H9 (cell line): ENCODE measurements around the gene SCN5A. TPM values are rescaled to one million over a fixed set of nuclear protein-coding genes. Genes with fewer than 3 reads are reported as not detected.
A peak's percentile ranks its signal among the peaks of the same experiment; 100 is the strongest.

ENCODE experiments used
- DNase-seq: peaks from one replicate; pipeline ENCODE4 v3.0.0-alpha.2; 2017
- H2AFZ ChIP-seq: one replicate; pipeline ENCODE4 v1.6.1; 2013; ENCODE audit warnings: mild to moderate bottlenecking, low read length, control low read depth, moderate library complexity
- H2AK5ac ChIP-seq: 2 replicates; pipeline ENCODE4 v1.6.1; 2013; ENCODE audit warnings: low read length, control low read depth, mixed read lengths; ENCODE audit not compliant: insufficient read length
- H2BK120ac ChIP-seq: one replicate; pipeline ENCODE4 v1.6.1; 2013; ENCODE audit warnings: low read depth, mild to moderate bottlenecking, low read length, control low read depth, inconsistent platforms; ENCODE audit not compliant: poor library complexity, severe bottlenecking
- H2BK12ac ChIP-seq: 2 replicates; pipeline ENCODE4 v1.6.1; 2013; ENCODE audit warnings: low read length, control low read depth, mixed read lengths, low read depth; ENCODE audit not compliant: insufficient read length
- H2BK15ac ChIP-seq: 2 replicates; pipeline ENCODE4 v1.6.1; 2013; ENCODE audit warnings: low read depth, low read length, control low read depth
- H2BK20ac ChIP-seq: one replicate; pipeline ENCODE4 v1.6.1; 2013; ENCODE audit warnings: low read depth, mild to moderate bottlenecking, low read length, control low read depth, inconsistent platforms; ENCODE audit not compliant: poor library complexity, severe bottlenecking
- H2BK5ac ChIP-seq: 2 replicates; pipeline ENCODE4 v1.6.1; 2013; ENCODE audit warnings: low read length, control low read depth, mixed read lengths; ENCODE audit not compliant: insufficient read length
- H3K14ac ChIP-seq: 2 replicates; pipeline ENCODE4 v1.6.1; 2013; ENCODE audit warnings: low read length, control low read depth; ENCODE audit not compliant: insufficient read depth
- H3K18ac ChIP-seq: 2 replicates; pipeline ENCODE4 v1.6.1; 2013; ENCODE audit warnings: low read depth, mild to moderate bottlenecking, mixed read lengths, low read length, control low read depth; ENCODE audit not compliant: insufficient read length
- H3K23ac ChIP-seq: 2 replicates; pipeline ENCODE4 v1.6.1; 2013; ENCODE audit warnings: low read length, control low read depth, mixed read lengths, low read depth; ENCODE audit not compliant: insufficient read length
- H3K23me2 ChIP-seq: 2 replicates; pipeline ENCODE4 v1.6.1; 2013; ENCODE audit warnings: low read depth, mild to moderate bottlenecking, mixed read lengths, low read length, control low read depth; ENCODE audit not compliant: insufficient read length, poor library complexity, severe bottlenecking
- H3K27ac ChIP-seq: 2 replicates; pipeline ENCODE4 v1.5.1; 2013; ENCODE audit warnings: low read length, control low read depth, mixed read lengths, low read depth; ENCODE audit not compliant: insufficient read length
- H3K27me3 ChIP-seq: 2 replicates; pipeline ENCODE4 v1.6.1; 2013; ENCODE audit warnings: low read length, control low read depth, inconsistent platforms; ENCODE audit not compliant: insufficient read depth
- H3K4ac ChIP-seq: 2 replicates; pipeline ENCODE4 v1.6.1; 2013; ENCODE audit warnings: low read depth, mild to moderate bottlenecking, control low read depth, inconsistent platforms, low read length, moderate library complexity
- H3K4me1 ChIP-seq: 2 replicates; pipeline ENCODE4 v1.6.1; 2013; ENCODE audit warnings: low read length, control low read depth, inconsistent platforms; ENCODE audit not compliant: insufficient read depth
- H3K4me2 ChIP-seq: 2 replicates; pipeline ENCODE4 v1.6.1; 2013; ENCODE audit warnings: low read length, control low read depth, mixed read lengths; ENCODE audit not compliant: insufficient read length, insufficient read depth
- H3K56ac ChIP-seq: 2 replicates; pipeline ENCODE4 v1.6.1; 2013; ENCODE audit warnings: low read depth, mild to moderate bottlenecking, mixed read lengths, low read length, control low read depth; ENCODE audit not compliant: insufficient read length
- H3K79me1 ChIP-seq: 2 replicates; pipeline ENCODE4 v1.6.1; 2013; ENCODE audit warnings: low read depth, mild to moderate bottlenecking, moderate library complexity, low read length, control low read depth, inconsistent platforms; ENCODE audit not compliant: insufficient read depth, poor library complexity, severe bottlenecking
- H3K79me2 ChIP-seq: 2 replicates; pipeline ENCODE4 v1.6.1; 2013; ENCODE audit warnings: low read length, control low read depth, inconsistent platforms; ENCODE audit not compliant: insufficient read depth
- H3K9ac ChIP-seq: 2 replicates; pipeline ENCODE4 v1.6.1; 2013; ENCODE audit warnings: low read length, control low read depth, mixed read lengths; ENCODE audit not compliant: insufficient read length; ENCODE audit errors: extremely low read depth
- H3K9me3 ChIP-seq: one replicate; pipeline ENCODE4 v1.6.1; 2013; ENCODE audit warnings: low read depth, low read length, inconsistent platforms; ENCODE audit not compliant: control insufficient read depth
- H3T11ph ChIP-seq: one replicate; pipeline ENCODE4 v1.6.1; 2013; ENCODE audit warnings: mild to moderate bottlenecking, low read length, control low read depth, inconsistent platforms
- H4K20me1 ChIP-seq: one replicate; pipeline ENCODE4 v1.6.1; 2013; ENCODE audit not compliant: control insufficient read depth, insufficient read length, insufficient read depth
- H4K5ac ChIP-seq: 2 replicates; pipeline ENCODE4 v1.6.1; 2013; ENCODE audit warnings: low read depth, mild to moderate bottlenecking, mixed read lengths, low read length, control low read depth; ENCODE audit not compliant: insufficient read length
- H4K8ac ChIP-seq: replicated peaks from 2 replicates; pipeline ENCODE4 v1.6.1; 2013; ENCODE audit warnings: low read length, control low read depth, mixed read lengths, low read depth; ENCODE audit not compliant: insufficient read length
- H4K91ac ChIP-seq: 2 replicates; pipeline ENCODE4 v1.6.1; 2013; ENCODE audit warnings: low read depth, mild to moderate bottlenecking, moderate library complexity, mixed read lengths, low read length, control low read depth; ENCODE audit not compliant: insufficient read length
- H3K27ac Mint-ChIP-seq, 3 experiments: 2 replicates in 2 of 3; 3 replicates in 1 of 3; pipeline ENCODE4 v1.8.0; 2020 to 2021; ENCODE audit warnings: mixed read lengths in 3 of 3, mild to moderate bottlenecking in 1 of 3, moderate library complexity in 1 of 3
- H3K27me3 Mint-ChIP-seq: 2 replicates; pipeline ENCODE4 v1.8.0; 2021; ENCODE audit warnings: low read depth, mild to moderate bottlenecking, moderate library complexity, mixed read lengths
- H3K36me3 Mint-ChIP-seq, 3 experiments: 2 replicates in 2 of 3; 3 replicates in 1 of 3; pipeline ENCODE4 v1.8.0; 2020 to 2021; ENCODE audit warnings: low read depth in 3 of 3, mixed read lengths in 3 of 3; ENCODE audit not compliant: insufficient read depth in 1 of 3
- H3K4me1 Mint-ChIP-seq, 2 experiments: 2 replicates each; pipeline ENCODE4 v1.8.0; 2020; ENCODE audit warnings: mixed read lengths in 2 of 2
- H3K4me3 Mint-ChIP-seq, 2 experiments: 2 replicates in 1 of 2; 3 replicates in 1 of 2; pipeline ENCODE4 v1.8.0; 2020 to 2021; ENCODE audit warnings: mild to moderate bottlenecking in 2 of 2, mixed read lengths in 2 of 2, moderate library complexity in 1 of 2
- H3K9me3 Mint-ChIP-seq, 2 experiments: 2 replicates in 1 of 2; 3 replicates in 1 of 2; pipeline ENCODE4 v1.8.0; 2020; ENCODE audit warnings: mild to moderate bottlenecking in 2 of 2, mixed read lengths in 2 of 2, moderate library complexity in 1 of 2
- WGBS: extraction: QIAGEN DNeasy Blood & Tissue Kit; methylation state at CpG from one replicate; pipeline ENCODE4 v1.1.7; 2013; ENCODE audit warnings: missing lambda C conversion rate, low lambda C conversion rate, mixed read lengths; ENCODE audit not compliant: insufficient read length; ENCODE audit errors: extremely low coverage; 5-methylcytosine and 5-hydroxymethylcytosine counted together
- total RNA-seq: library from RNA; stranded (reverse); gene quantifications from 2 replicates; pipeline ENCODE4 v1.2.1, GENCODE V29; 2021
- TF ChIP-seq, protein P1 (sequence below): fragments of 200-600 bp; sonication (generic); conservative IDR thresholded peaks from 3 replicates; pipeline ENCODE4 v1.8.0; 2021; ENCODE audit warnings: antibody characterized with exemption, mild to moderate bottlenecking

The SCN5A gene
- total RNA-seq, 1 experiment from 2014 or later: 6.5 TPM

DNA sequence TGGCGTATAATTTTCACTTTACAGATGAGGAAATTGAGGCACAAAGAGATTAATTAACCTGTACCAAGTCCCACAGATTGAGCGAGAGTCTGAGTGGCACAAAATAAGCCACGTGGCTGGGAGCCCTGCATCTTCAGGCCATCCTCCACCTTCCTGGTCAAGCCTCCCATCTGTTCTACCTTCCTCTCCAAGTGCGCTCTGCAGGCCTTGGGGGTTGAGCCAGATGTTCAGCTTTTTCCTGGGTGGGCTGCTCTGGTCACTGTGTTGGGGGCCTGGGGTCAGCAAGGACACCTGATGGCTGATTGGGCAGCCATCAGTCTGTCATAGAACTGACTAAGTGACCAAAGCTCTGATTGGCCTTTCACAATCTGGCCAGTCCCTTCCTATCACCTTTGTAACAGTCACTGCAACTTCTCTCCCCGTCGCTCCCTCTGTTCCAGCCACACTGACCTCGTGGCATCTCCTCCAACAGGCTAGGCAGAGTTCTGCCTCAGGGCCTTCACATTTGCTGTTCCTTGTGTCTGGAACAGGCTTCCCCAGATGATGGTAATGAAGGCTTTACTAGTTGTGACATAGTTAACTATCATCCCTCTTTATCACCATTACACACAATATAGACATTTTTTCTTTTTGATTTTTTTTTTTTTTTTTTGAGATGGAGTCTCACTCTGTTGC, 46.8 kb downstream of the SCN5A start:
- no peak overlapping the region for H3K27ac ChIP-seq
- no peak overlapping the region for H3K18ac ChIP-seq
- WGBS: no CpG with 5 or more reads among the region's 7 CpGs
- H3K14ac ChIP-seq: no peak overlapping the region
- no peaks in the 10 kb centered on the region for H3K9me3 ChIP-seq
- H3K4ac ChIP-seq: no peak overlapping the region
- no peak overlapping the region for H2AFZ ChIP-seq
- no peak for DNase-seq
- no peak overlapping the region for H2AK5ac ChIP-seq
- H3T11ph ChIP-seq: no peak overlapping the region
- no peak overlapping the region for H3K4me2 ChIP-seq
- no peaks in the 10 kb centered on the region for H3K79me2 ChIP-seq
- no peak overlapping the region for H3K9ac ChIP-seq
- Mint-ChIP-seq H3K27me3 (no peaks in the 10 kb centered on the region; the same call in 1 of the 2 replicates), H3K27ac (peak overlapping the region in 1 of 3 experiments; percentile 74; a peak in 1 of 7 replicates), H3K4me3 (no peak overlapping the region), H3K36me3 (peaks cover 10 to 21% (median 16%) of the 10 kb centered on the region in 3 experiments; a peak in 6 of 7 replicates), H3K4me1 (peaks cover 12 to 22% of the 10 kb centered on the region in 2 experiments), H3K9me3 (peaks cover 0 to 4% of the 10 kb centered on the region in 2 experiments; a peak in 4 of 5 replicates)
- H2BK120ac ChIP-seq: no peak overlapping the region
- no peak overlapping the region for H4K8ac ChIP-seq
- H4K20me1 ChIP-seq: no peaks in the 10 kb centered on the region
- H3K23me2 ChIP-seq: no peaks in the 10 kb centered on the region
- no peak overlapping the region for H3K23ac ChIP-seq
- H2BK12ac ChIP-seq: no peak overlapping the region
- H3K56ac ChIP-seq: no peak overlapping the region
- H4K91ac ChIP-seq: no peak overlapping the region
- TF ChIP-seq, protein P1, sequence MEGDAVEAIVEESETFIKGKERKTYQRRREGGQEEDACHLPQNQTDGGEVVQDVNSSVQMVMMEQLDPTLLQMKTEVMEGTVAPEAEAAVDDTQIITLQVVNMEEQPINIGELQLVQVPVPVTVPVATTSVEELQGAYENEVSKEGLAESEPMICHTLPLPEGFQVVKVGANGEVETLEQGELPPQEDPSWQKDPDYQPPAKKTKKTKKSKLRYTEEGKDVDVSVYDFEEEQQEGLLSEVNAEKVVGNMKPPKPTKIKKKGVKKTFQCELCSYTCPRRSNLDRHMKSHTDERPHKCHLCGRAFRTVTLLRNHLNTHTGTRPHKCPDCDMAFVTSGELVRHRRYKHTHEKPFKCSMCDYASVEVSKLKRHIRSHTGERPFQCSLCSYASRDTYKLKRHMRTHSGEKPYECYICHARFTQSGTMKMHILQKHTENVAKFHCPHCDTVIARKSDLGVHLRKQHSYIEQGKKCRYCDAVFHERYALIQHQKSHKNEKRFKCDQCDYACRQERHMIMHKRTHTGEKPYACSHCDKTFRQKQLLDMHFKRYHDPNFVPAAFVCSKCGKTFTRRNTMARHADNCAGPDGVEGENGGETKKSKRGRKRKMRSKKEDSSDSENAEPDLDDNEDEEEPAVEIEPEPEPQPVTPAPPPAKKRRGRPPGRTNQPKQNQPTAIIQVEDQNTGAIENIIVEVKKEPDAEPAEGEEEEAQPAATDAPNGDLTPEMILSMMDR: no peak
- H2BK15ac ChIP-seq: no peak overlapping the region
- no peaks in the 10 kb centered on the region for H3K4me1 ChIP-seq
- no peak overlapping the region for H4K5ac ChIP-seq
- no peak overlapping the region for H2BK20ac ChIP-seq
- no peaks in the 10 kb centered on the region for H3K27me3 ChIP-seq
- H3K79me1 ChIP-seq: no peaks in the 10 kb centered on the region
- no peak overlapping the region for H2BK5ac ChIP-seq
